Karpas-422 (cell line): ENCODE measurements around the gene ISLR. TPM values are rescaled to one million over a fixed set of nuclear protein-coding genes. Genes with fewer than 3 reads are reported as not detected.

Source experiments
- DNase-seq: peaks from one replicate; pipeline ENCODE4 v3.0.0-alpha.2; 2015
- H2AFZ ChIP-seq: fragments of 200-600 bp; sonication (generic); 2 replicates; pipeline ENCODE4 v1.6.1; 2014; ENCODE audit warnings: antibody characterized with exemption, low read length, mixed read lengths
- H3K27ac ChIP-seq: fragments of 200-600 bp; sonication (generic); 2 replicates; pipeline ENCODE4 v1.5.1; 2014; ENCODE audit warnings: mild to moderate bottlenecking, low read length, moderate library complexity
- H3K27me3 ChIP-seq: fragments of 200-600 bp; sonication (generic); 2 replicates; pipeline ENCODE4 v1.6.1; 2014; ENCODE audit warnings: low read length, mixed read lengths
- H3K36me3 ChIP-seq: fragments of 200-600 bp; sonication (generic); 2 replicates; pipeline ENCODE4 v1.6.1; 2014; ENCODE audit warnings: low read length, mixed read lengths; ENCODE audit not compliant: insufficient read depth
- H3K4me1 ChIP-seq: fragments of 200-600 bp; sonication (generic); 2 replicates; pipeline ENCODE4 v1.6.1; 2014; ENCODE audit warnings: mild to moderate bottlenecking, low read length, mixed read lengths
- H3K4me2 ChIP-seq: fragments of 200-600 bp; sonication (generic); 2 replicates; pipeline ENCODE4 v1.6.1; 2014; ENCODE audit warnings: low read length, low read depth, mild to moderate bottlenecking; ENCODE audit not compliant: poor library complexity, severe bottlenecking
- H3K4me3 ChIP-seq: fragments of 200-600 bp; sonication (generic); 2 replicates; pipeline ENCODE4 v1.5.1; 2014; ENCODE audit warnings: mild to moderate bottlenecking, antibody characterized with exemption, low read length, mixed read lengths
- H3K79me2 ChIP-seq: fragments of 200-600 bp; sonication (generic); 2 replicates; pipeline ENCODE4 v1.6.1; 2014; ENCODE audit warnings: mild to moderate bottlenecking, low read length, mixed read lengths
- H3K9ac ChIP-seq: fragments of 200-600 bp; sonication (generic); 2 replicates; pipeline ENCODE4 v1.6.0; 2014; ENCODE audit warnings: low read length
- H3K9me2 ChIP-seq: fragments of 200-600 bp; sonication (generic), shearing (Covaris generic); replicated peaks from 2 replicates; pipeline ENCODE4 v1.6.0; 2014; ENCODE audit warnings: mild to moderate bottlenecking, low read length, moderate library complexity; ENCODE audit not compliant: insufficient read depth
- H3K9me3 ChIP-seq: fragments of 300-700, 200-600 bp; sonication (generic); 2 replicates; pipeline ENCODE4 v1.6.1; 2014; ENCODE audit warnings: low read length, mixed read lengths
- H4K20me1 ChIP-seq: fragments of 200-600 bp; sonication (generic); 2 replicates; pipeline ENCODE4 v1.6.1; 2014; ENCODE audit warnings: mild to moderate bottlenecking, antibody characterized with exemption, low read length, low read depth; ENCODE audit not compliant: insufficient read depth
- total RNA-seq: library from RNA; depleted of rRNA; stranded (reverse); fragments of >200 nt; shearing (Covaris generic); gene quantifications from 2 replicates; pipeline ENCODE4 v1.2.3, GENCODE V29; 2014; ENCODE audit warnings: low replicate concordance

The ISLR gene
- total RNA-seq, 1 experiment from 2014 or later: not detected

GRCh38 chr15:74136540-74136813, 37.0 kb upstream of the ISLR start:
- Histone ChIP-seq H3K27ac (no peak overlapping the region), H3K9ac (no peak overlapping the region), H3K79me2 (no peaks in the 10 kb centered on the region), H4K20me1 (no peaks in the 10 kb centered on the region), H3K4me1 (no peaks in the 10 kb centered on the region), H3K4me3 (no peak overlapping the region), H3K27me3 (no peaks in the 10 kb centered on the region), H2AFZ (no peak overlapping the region), H3K4me2 (no peak overlapping the region), H3K9me3 (no peaks in the 10 kb centered on the region), H3K9me2 (no peaks in the 10 kb centered on the region), H3K36me3 (no peaks in the 10 kb centered on the region)
- DNase-seq: no peak

- Histone ChIP-seq H4K20me1 (no peaks in the 10 kb centered on the region), H3K4me1 (no peaks in the 10 kb centered on the region), H3K4me2 (no peak overlapping the region), H3K4me3 (no peak overlapping the region), H3K27ac (no peak overlapping the region), H3K79me2 (no peaks in the 10 kb centered on the region), H2AFZ (no peak overlapping the region), H3K27me3 (no peaks in the 10 kb centered on the region), H3K36me3 (no peaks in the 10 kb centered on the region), H3K9me3 (no peaks in the 10 kb centered on the region), H3K9ac (no peak overlapping the region), H3K9me2 (no peaks in the 10 kb centered on the region)
- DNase-seq: no peak
Observed at GRCh38 chr15:74136814-74137536, 36.5 kb upstream of the ISLR start.

- Histone ChIP-seq H3K9me3 (no peaks in the 10 kb centered on the region), H2AFZ (no peak overlapping the region), H3K36me3 (no peaks in the 10 kb centered on the region), H3K9ac (no peak overlapping the region), H3K27ac (no peak overlapping the region), H3K4me1 (no peaks in the 10 kb centered on the region), H3K4me2 (no peak overlapping the region), H3K27me3 (no peaks in the 10 kb centered on the region), H4K20me1 (no peaks in the 10 kb centered on the region), H3K9me2 (no peaks in the 10 kb centered on the region), H3K79me2 (no peaks in the 10 kb centered on the region), H3K4me3 (no peak overlapping the region)
- no peak for DNase-seq
Observed at GRCh38 chr15:74137537-74137894, 36.0 kb upstream of the ISLR start.

- no peak overlapping the region for H3K4me3 ChIP-seq
- H3K27ac ChIP-seq: no peak overlapping the region
- H3K79me2 ChIP-seq: no peaks in the 10 kb centered on the region
- no peak overlapping the region for H3K9ac ChIP-seq
- no peak overlapping the region for H3K4me2 ChIP-seq
- H4K20me1 ChIP-seq: no peaks in the 10 kb centered on the region
- H3K9me3 ChIP-seq: no peaks in the 10 kb centered on the region
- no peak overlapping the region for H2AFZ ChIP-seq
- no peaks in the 10 kb centered on the region for H3K4me1 ChIP-seq
- no peaks in the 10 kb centered on the region for H3K27me3 ChIP-seq
- DNase-seq: no peak
- H3K9me2 ChIP-seq: no peaks in the 10 kb centered on the region
- no peaks in the 10 kb centered on the region for H3K36me3 ChIP-seq
Observed at GRCh38 chr15:74138642-74139041, 34.9 kb upstream of the ISLR start.

GRCh38 chr15:74141591-74141990, 31.9 kb upstream of the ISLR start:
- no peaks in the 10 kb centered on the region for H4K20me1 ChIP-seq
- H3K4me1 ChIP-seq: no peaks in the 10 kb centered on the region
- no peak for DNase-seq
- H3K9ac ChIP-seq: no peak overlapping the region
- H3K4me3 ChIP-seq: no peak overlapping the region
- no peak overlapping the region for H2AFZ ChIP-seq
- H3K27ac ChIP-seq: no peak overlapping the region
- no peaks in the 10 kb centered on the region for H3K27me3 ChIP-seq
- H3K36me3 ChIP-seq: no peaks in the 10 kb centered on the region
- no peaks in the 10 kb centered on the region for H3K9me3 ChIP-seq
- no peaks in the 10 kb centered on the region for H3K79me2 ChIP-seq
- no peak overlapping the region for H3K4me2 ChIP-seq
- H3K9me2 ChIP-seq: no peaks in the 10 kb centered on the region

- no peak for DNase-seq
- Histone ChIP-seq H2AFZ (no peak overlapping the region), H3K27ac (no peak overlapping the region)
Observed at GRCh38 chr15:74144153-74144775, 29.2 kb upstream of the ISLR start.

GRCh38 chr15:74146277-74146800, 27.2 kb upstream of the ISLR start:
- Histone ChIP-seq H4K20me1 (no peaks in the 10 kb centered on the region), H3K9me3 (no peaks in the 10 kb centered on the region), H2AFZ (no peak overlapping the region), H3K27ac (no peak overlapping the region), H3K79me2 (no peaks in the 10 kb centered on the region), H3K27me3 (no peaks in the 10 kb centered on the region), H3K36me3 (no peaks in the 10 kb centered on the region), H3K4me2 (no peak overlapping the region), H3K4me1 (no peaks in the 10 kb centered on the region), H3K4me3 (no peak overlapping the region), H3K9ac (no peak overlapping the region), H3K9me2 (no peaks in the 10 kb centered on the region)
- no peak for DNase-seq

More at GRCh38 chr15:74144153-74144775, 29.2 kb upstream of the ISLR start:
- Histone ChIP-seq H3K9me2 (no peaks in the 10 kb centered on the region), H3K79me2 (no peaks in the 10 kb centered on the region), H3K4me1 (no peaks in the 10 kb centered on the region), H3K4me3 (no peak overlapping the region), H3K36me3 (no peaks in the 10 kb centered on the region), H3K4me2 (no peak overlapping the region), H3K9me3 (no peaks in the 10 kb centered on the region), H3K9ac (no peak overlapping the region), H3K27me3 (no peaks in the 10 kb centered on the region), H4K20me1 (no peaks in the 10 kb centered on the region)

- no peaks in the 10 kb centered on the region for H3K4me1 ChIP-seq
- no peaks in the 10 kb centered on the region for H3K27me3 ChIP-seq
- no peak overlapping the region for H3K4me2 ChIP-seq
- H3K9ac ChIP-seq: no peak overlapping the region
- no peak for DNase-seq
- H3K27ac ChIP-seq: no peak overlapping the region
- no peaks in the 10 kb centered on the region for H3K79me2 ChIP-seq
- no peak overlapping the region for H2AFZ ChIP-seq
- no peaks in the 10 kb centered on the region for H3K9me3 ChIP-seq
- H4K20me1 ChIP-seq: no peaks in the 10 kb centered on the region
- H3K9me2 ChIP-seq: no peaks in the 10 kb centered on the region
- no peaks in the 10 kb centered on the region for H3K36me3 ChIP-seq
- no peak overlapping the region for H3K4me3 ChIP-seq
Observed at GRCh38 chr15:74147051-74147450, 26.5 kb upstream of the ISLR start.
